Neuron (in vitro differentiated cells): ENCODE data around the gene CSN3.

ENCODE experiments used
- H2AFZ ChIP-seq: one replicate; pipeline ENCODE4 v1.6.1; 2013; ENCODE audit warnings: low read depth, mild to moderate bottlenecking, inconsistent platforms, low read length, moderate library complexity
- H3K27me3 ChIP-seq: one replicate; pipeline ENCODE4 v1.6.1; 2013; ENCODE audit warnings: low read length; ENCODE audit not compliant: insufficient read depth
- H3K36me3 ChIP-seq: one replicate; pipeline ENCODE4 v1.6.1; 2013; ENCODE audit warnings: low read length; ENCODE audit not compliant: insufficient read depth
- H3K4me1 ChIP-seq: one replicate; pipeline ENCODE4 v1.6.1; 2013; ENCODE audit warnings: low read length; ENCODE audit not compliant: insufficient read depth
- H3K4me3 ChIP-seq: 2 replicates; pipeline ENCODE4 v1.5.1; 2013; ENCODE audit warnings: mild to moderate bottlenecking, low read length, moderate library complexity
- H3K9me3 ChIP-seq: one replicate; pipeline ENCODE4 v1.6.1; 2013; ENCODE audit warnings: low read length

The CSN3 gene

DNA sequence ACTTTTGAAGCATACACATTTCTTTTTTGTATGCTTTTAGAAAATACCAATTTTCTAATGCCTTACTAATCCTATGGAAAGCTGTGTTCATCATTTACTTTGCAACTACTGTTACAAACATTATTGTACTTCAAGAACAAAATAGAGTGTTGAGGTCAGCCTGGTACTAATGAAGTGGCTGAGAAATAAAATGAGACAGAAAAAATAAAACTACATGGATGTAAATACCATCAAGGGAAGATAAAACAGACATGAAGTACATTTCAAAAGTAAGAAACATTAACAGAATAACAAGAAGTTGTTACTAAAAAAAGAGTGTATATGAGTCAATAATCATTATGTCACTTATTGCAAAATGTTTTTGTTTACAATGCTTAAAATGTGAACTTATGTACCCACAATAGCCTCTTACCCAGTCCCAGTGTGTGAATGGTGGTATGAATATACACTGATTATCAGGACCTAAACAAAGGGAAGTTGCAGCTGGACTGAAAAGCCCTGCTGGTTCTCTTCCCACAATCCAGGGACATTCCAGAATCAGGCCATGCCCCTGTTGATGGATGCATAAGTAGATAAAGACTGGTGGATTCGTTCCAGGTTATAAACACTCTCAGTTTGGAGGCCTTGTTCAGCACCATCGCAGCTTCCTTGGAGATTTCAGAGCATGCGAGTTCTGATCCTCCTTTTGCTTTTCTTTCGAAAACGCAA lies 2.4 kb upstream of the CSN3 start:
- H3K27me3 ChIP-seq = no peaks in the 10 kb centered on the region

DNA sequence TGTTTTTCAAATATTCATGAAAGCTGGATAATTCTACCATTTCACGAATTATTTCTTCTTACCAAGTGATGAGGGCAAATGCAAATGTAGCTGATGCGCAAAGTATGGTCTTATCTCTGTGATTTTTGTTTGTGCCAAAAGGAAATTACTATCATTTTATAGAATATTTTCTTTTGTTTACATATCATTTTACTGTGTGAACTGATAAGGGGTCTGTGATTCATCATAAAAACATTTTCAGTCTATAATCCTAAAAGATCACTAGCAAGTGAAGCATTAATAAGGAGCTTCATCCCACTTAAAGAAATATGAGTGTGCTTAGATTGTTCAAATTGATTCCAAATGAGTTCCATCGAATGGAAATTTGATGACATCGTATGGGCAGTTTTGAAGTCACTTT lies 694 bp downstream of the CSN3 start:
- H3K9me3 ChIP-seq = no peaks in the 10 kb centered on the region
- no peak overlapping the region for H3K4me3 ChIP-seq
- H2AFZ ChIP-seq = no peak overlapping the region
- no peaks in the 10 kb centered on the region for H3K36me3 ChIP-seq
- H3K27me3 ChIP-seq = no peaks in the 10 kb centered on the region
- no peaks in the 10 kb centered on the region for H3K4me1 ChIP-seq

More for the DNA sequence above, 2.4 kb upstream of the CSN3 start:
- Histone ChIP-seq H3K4me3 (no peak overlapping the region), H3K36me3 (no peaks in the 10 kb centered on the region), H3K9me3 (no peaks in the 10 kb centered on the region), H2AFZ (no peak overlapping the region), H3K4me1 (no peaks in the 10 kb centered on the region)

DNA sequence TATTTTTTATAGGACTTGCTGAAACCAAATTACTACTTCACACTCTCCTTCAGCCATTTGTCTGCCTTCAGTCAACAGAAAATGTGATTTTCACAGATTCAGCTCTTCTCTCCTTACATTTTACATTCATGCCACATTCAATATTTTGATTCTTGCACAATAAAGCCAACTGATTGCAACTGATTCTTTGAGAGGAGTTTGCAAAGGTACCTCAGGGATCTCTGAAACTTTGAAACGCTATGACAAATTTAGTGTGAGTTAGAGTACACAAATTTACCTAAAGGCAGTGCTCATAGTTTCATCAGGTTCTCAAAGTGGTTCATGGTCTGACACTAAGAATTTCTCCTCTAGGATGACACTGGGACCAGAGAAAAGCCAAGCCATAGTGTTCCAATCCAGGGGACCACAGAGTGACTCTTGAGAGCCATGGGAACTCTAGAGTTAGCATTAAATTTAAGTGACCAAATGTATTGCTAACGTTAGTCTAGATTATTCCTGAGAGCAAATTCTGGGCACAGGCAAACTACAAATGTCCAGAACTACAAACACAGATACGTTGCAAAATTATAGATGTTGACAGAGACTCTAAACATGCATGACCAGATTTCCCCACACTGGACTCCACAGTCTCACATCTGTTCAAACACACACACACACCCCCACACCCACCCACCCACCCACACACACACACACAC lies 9.0 kb downstream of the CSN3 start:
- H3K4me1 ChIP-seq = no peaks in the 10 kb centered on the region
- no peaks in the 10 kb centered on the region for H3K36me3 ChIP-seq
- H3K4me3 ChIP-seq = no peak overlapping the region
- no peaks in the 10 kb centered on the region for H3K27me3 ChIP-seq
- H3K9me3 ChIP-seq = no peaks in the 10 kb centered on the region
- no peak overlapping the region for H2AFZ ChIP-seq

DNA sequence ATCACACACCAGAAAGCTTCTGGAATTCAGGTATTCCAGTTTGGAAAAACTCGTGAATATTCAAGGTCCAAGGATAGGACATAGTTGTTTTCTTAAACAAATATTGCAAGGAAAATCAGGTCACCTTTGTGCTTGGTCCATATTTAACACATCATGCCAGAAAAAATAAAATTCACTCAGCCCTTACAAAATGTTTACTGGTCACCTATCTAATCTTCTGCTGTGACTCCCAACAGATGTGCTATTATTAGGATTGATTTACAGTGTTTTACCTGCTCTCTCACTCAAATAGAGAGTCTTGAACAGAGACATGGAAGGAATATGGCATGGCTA lies 9.5 kb downstream of the CSN3 start:
- H2AFZ ChIP-seq = no peak overlapping the region
- H3K36me3 ChIP-seq = no peaks in the 10 kb centered on the region
- no peaks in the 10 kb centered on the region for H3K9me3 ChIP-seq
- H3K4me1 ChIP-seq = no peaks in the 10 kb centered on the region
- no peaks in the 10 kb centered on the region for H3K27me3 ChIP-seq
- H3K4me3 ChIP-seq = no peak overlapping the region

DNA sequence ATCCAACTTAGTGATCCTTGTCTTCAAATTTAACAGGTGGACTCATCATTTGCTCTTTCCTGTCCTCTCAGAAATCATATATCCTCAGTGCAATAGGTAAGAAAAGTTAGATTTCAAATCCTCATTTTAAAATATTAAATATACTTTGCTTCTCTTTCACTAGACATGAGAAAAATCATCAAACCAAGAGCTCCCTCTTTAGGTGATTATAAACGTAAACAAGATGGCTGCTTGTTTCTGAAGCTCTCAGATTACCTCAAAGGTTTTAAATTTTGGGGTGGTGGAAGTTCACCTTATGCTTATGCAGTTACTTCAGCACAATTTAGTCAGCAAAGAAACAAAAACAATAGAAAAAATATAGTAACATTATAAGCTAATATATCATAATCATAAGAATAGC lies 27.3 kb downstream of the CSN3 start:
- Histone ChIP-seq H3K4me1 (no peaks in the 10 kb centered on the region), H3K36me3 (no peaks in the 10 kb centered on the region), H3K27me3 (no peaks in the 10 kb centered on the region), H3K9me3 (no peaks in the 10 kb centered on the region), H3K4me3 (no peak overlapping the region), H2AFZ (no peak overlapping the region)

GRCh38 chr4:70277121-70277520 lies 34.7 kb downstream of the CSN3 start:
- Histone ChIP-seq H3K27me3 (no peaks in the 10 kb centered on the region), H3K4me1 (no peaks in the 10 kb centered on the region), H3K36me3 (no peaks in the 10 kb centered on the region), H2AFZ (no peak overlapping the region), H3K9me3 (no peaks in the 10 kb centered on the region), H3K4me3 (no peak overlapping the region)

DNA sequence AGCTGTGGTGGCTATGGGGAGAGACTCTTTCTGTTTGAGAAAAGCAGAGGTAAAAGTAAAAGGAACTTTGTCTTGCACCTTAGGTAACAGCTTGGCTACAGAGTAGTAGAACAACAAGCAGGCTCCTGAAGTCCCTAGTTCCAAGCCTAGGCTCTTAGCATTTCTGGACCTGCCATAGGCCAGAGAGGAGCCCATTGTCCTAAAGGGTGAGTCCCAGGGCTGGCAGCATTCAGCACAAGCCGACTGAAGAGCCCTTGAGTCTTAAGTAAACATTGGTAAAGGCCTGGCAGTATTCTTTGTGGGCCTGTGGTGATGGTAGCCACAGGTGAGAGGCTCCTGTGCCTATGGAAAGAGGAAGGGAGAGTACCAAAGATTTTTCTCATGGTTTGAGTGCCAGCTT lies 38.2 kb downstream of the CSN3 start:
- no peaks in the 10 kb centered on the region for H3K9me3 ChIP-seq
- no peak overlapping the region for H3K4me3 ChIP-seq
- H2AFZ ChIP-seq = no peak overlapping the region
- H3K4me1 ChIP-seq = no peaks in the 10 kb centered on the region
- H3K27me3 ChIP-seq = no peaks in the 10 kb centered on the region
- no peaks in the 10 kb centered on the region for H3K36me3 ChIP-seq

GRCh38 chr4:70288651-70289050 lies 46.3 kb downstream of the CSN3 start:
- Histone ChIP-seq H3K27me3 (no peaks in the 10 kb centered on the region), H3K9me3 (no peaks in the 10 kb centered on the region), H3K4me1 (no peaks in the 10 kb centered on the region), H2AFZ (no peak overlapping the region), H3K36me3 (no peaks in the 10 kb centered on the region), H3K4me3 (no peak overlapping the region)

DNA sequence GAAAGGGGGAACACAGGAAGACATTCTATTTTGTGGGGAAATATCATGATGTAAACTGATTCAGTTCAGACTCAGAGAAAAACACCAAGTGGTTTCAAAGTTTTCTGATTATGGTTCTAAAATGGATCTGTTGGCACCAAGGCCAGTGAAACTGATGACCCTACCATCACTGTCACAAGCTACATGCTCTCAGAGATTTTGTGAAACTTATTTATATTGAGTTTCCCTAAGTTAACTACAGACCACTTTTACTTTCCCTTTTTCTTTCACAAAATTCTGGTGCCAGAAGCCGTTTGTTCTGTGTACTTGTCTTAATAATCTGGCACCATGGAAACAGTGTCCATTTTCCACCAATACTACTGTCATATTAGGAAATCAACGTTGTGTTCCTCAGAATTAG lies 48.9 kb downstream of the CSN3 start:
- Histone ChIP-seq H3K4me1 (no peaks in the 10 kb centered on the region), H3K9me3 (no peaks in the 10 kb centered on the region), H3K36me3 (no peaks in the 10 kb centered on the region), H2AFZ (no peak overlapping the region), H3K27me3 (no peaks in the 10 kb centered on the region), H3K4me3 (no peak overlapping the region)

- Histone ChIP-seq H3K27me3 (no peaks in the 10 kb centered on the region), H3K36me3 (no peaks in the 10 kb centered on the region), H2AFZ (no peak overlapping the region), H3K4me3 (no peak overlapping the region), H3K9me3 (no peaks in the 10 kb centered on the region), H3K4me1 (no peaks in the 10 kb centered on the region)
These were observed 55.2 kb downstream of the CSN3 start for GRCh38 chr4:70297576-70297975.

GRCh38 chr4:70298051-70298450 lies 55.7 kb downstream of the CSN3 start:
- H3K9me3 ChIP-seq = no peaks in the 10 kb centered on the region
- no peaks in the 10 kb centered on the region for H3K4me1 ChIP-seq
- no peaks in the 10 kb centered on the region for H3K27me3 ChIP-seq
- H3K36me3 ChIP-seq = no peaks in the 10 kb centered on the region
- no peak overlapping the region for H3K4me3 ChIP-seq
- no peak overlapping the region for H2AFZ ChIP-seq

DNA sequence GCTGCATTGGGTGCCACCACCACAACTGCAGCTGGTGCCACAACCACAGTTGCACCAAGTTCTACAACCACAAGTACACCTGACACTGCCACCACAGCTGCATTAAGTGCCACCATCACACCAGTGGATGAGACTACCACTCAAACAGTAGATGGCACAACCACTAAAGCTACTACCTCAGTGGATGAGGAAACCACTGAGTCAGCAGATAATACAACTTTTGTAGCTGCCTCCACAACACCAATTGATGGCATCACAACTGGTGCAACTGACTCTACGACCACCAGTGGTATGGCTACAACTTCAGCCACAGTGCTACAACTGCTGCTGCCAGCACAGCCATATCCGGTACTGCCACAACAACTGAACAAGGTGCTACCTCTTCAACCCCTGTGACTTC lies 57.2 kb downstream of the CSN3 start:
- Histone ChIP-seq H3K4me3 (no peak overlapping the region), H3K4me1 (no peaks in the 10 kb centered on the region), H3K9me3 (no peaks in the 10 kb centered on the region), H3K36me3 (no peaks in the 10 kb centered on the region), H3K27me3 (no peaks in the 10 kb centered on the region), H2AFZ (no peak overlapping the region)

DNA sequence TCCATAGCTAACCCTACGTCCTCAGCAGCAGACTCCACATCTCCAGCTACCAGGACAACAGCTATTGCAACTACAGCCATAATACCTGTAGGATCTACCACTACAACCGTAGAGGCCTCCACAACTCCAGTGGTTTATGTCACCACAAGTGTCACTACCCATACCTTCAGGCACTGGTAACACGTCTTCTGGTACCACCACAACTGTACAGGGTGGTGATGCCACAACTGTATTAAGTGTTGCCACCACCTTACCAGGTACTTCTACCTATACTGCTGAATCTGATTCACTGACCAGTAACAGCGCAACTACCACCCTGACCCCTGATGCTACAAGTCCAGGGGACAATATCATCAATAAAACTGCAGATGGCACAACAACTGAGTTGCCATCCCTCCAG lies 57.8 kb downstream of the CSN3 start:
- H3K4me1 ChIP-seq = no peaks in the 10 kb centered on the region
- no peaks in the 10 kb centered on the region for H3K9me3 ChIP-seq
- H3K36me3 ChIP-seq = no peaks in the 10 kb centered on the region
- H3K4me3 ChIP-seq = no peak overlapping the region
- no peak overlapping the region for H2AFZ ChIP-seq
- no peaks in the 10 kb centered on the region for H3K27me3 ChIP-seq
